Right renal pelvis (tissue), 4 donors: Measurements from ENCODE around the gene PRKN. TPM values are rescaled to one million over a fixed set of nuclear protein-coding genes. Genes with fewer than 3 reads are reported as not detected.

ENCODE experiments used
- DNase-seq, 4 donors: peaks; one replicate each; pipeline ENCODE4 v3.0.0-alpha.2; 2013; ENCODE audit warnings: low read depth in 4 of 4, low spot score in 3 of 4, missing footprints in 1 of 4
- polyA plus RNA-seq, 4 donors: library from polyadenylated mRNA; unstranded; fragments of 120-200 nt; gene quantifications; one replicate each; pipeline ENCODE4 v1.2.1, GENCODE V29; 2013; ENCODE audit not compliant: insufficient read length in 4 of 4

Gene PRKN
- polyA plus RNA-seq, 4 donors = 8.7 to 12.4 (median 10.8) TPM

DNA sequence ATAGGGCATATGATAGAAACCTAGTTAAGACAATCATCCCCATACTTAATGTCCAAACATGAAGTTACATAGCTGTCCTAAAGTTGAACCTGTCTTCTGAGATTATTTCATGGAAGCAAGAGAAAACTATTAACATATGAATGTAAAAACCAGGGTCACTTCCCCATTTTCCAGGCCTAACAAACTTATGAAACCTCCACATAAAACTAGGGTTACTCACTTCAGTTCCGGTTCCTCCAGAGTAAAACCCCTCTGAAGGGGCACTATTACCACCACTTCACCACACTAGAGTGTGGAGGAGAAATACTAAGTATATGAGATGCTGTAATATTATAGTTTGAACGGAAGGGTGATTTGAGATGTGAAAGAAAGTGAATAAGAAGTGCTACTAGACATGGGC lies 14.9 kb downstream of the PRKN start:
- DNase-seq = no peak

DNA sequence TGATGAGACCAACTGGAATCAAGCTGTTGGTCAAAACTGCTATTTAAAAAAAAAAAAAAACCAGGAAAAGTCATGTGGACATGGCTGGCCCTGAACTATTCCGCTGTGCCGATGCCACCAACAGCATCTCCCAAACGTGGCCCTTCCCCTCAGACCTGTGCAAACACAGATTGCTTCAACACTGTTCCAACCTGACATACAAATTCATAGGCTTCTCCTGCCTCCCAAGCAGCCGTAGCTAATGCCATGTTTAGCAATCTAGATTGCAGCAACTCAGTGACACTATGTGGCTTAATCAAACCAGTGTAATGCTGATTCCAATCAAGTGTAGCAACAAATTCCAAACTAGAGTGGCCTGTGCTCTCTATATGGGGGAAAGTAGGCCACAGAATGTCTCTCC lies 16.2 kb downstream of the PRKN start:
- no peak for DNase-seq

DNA sequence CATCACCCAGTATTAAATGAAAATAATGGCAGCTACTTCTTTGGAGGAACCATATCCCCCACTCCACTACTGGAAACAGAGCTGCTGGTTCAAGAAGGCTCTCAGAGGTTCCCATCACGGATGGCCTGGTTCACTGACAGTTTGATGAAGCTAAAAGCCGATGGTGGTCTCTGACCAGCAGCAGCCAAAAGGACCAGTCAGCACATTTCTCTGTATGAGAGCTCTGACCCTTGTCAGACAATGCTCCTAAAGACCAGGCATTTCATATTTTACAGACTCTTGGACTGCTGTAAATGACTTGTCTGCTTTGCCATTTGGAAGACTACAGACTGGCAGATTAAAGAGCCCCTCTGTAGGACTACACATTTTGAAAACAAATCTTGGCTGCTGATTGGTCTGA lies 16.6 kb downstream of the PRKN start:
- DNase-seq = no peak

DNA sequence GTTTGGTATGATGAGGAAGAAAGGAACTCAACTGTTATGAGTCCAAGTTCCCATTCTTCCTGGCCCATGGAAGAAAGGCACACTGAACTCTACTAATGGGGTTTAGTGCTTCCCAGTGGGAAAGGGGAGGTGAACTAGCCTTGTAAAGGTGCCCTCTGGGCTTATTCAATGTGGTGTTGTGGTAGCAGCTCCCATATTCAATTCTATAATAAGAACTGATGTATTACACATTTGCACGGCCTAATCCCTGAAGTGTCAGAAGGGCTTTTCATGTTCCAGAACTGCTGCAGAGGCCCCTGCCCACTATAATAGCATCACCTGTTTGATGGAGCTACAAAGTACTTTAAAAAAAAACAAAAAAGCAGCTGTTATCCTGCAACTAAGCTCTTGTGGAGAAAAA lies 17.1 kb downstream of the PRKN start:
- no peak for DNase-seq

DNA sequence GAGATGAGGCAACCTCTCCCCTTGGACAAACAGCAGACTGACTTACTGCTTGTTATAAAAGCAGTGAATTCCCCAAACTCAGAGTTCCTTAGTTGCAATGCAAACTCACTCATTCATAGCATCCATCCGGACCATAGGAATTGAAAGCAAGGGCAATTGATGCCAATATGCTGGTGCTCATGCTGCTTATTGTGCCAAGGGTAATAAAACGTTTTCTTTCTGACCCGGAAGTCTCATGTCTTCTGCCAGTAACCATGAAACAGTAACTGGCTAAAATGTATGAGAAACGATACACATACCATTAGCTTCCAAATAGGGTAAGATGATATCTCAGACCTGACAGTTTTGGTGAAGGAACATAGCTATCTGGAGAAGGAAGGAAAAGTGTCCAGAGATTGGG lies 18.1 kb downstream of the PRKN start:
- DNase-seq = no peak

DNA sequence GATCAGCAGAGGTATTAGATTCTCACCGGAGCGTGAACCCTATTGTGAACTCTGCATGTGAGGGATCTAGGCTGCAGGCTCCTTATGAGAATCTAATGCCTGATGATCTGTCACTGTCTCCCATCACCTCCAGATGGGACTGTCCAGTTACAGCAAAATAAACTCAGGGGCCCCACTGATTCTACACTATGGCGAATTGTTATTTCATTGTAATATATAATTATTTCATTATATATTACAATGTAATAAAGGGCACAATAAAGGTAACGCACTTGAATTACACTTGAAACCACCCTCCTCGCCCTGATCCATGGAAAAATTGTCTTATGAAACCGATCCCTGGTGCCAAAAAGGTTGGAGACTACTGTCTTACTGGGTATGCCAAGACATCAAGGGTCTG lies 18.6 kb downstream of the PRKN start:
- no peak for DNase-seq

DNA sequence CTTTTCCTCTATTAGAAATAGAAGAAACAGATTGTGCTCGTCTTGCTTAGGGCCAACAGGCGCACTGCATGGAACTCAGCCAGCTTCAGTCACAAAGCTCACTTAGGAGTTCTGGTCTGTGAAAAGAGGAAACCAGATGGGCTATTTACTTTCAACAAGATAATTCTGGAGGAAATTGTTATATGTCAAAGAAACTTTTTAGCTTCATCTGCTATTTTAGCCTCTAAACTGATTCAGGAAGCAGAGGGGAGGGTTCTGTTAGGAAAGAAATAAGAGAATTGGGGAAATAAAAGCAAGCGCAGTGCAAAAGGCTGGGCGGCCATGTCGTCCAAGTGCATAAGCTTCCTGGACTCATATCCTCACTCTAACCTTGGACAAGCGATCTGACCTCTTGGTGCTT lies 21.3 kb downstream of the PRKN start:
- DNase-seq = peak in 3 of 4 donors; percentile 31 to 47 (median 38)

DNA sequence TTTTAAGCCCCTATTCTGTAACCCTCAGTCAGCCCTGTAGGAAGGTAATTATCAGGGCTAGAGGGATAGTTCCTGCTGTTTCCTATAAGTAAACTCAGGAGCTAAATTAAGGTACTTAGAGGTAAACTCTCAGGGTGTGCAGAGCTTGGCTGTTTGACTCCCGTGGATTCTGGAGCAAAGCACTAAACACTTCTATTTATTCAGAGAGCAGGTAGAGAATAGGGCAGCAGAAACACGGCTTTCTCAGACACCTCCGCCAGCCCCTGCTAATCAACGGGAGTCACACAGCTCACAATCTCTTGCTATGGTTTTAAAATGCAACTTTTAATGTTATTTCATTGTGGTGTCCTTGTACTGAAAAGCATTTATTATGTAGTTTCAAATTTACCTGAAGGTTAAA lies 21.8 kb downstream of the PRKN start:
- DNase-seq = no peak

DNA sequence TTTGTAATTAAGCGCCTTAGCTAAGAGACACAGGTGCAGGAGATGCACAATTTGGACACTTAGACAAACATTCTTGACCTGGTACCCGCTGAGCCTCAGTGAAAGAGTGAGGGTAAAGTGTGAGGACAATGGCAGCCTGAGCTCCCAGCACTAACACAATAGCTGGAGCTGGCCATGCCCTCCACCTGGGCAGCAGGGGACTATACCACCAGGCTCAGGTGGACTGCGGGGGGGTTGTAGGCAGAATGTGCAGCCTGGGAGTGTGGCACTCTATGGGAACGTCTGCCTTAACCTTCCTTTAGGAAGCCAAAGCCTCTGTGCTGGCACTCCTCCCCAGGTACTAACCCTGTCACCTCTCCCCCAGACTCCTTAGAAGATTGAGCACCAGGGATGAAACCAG lies 23.6 kb downstream of the PRKN start:
- no peak for DNase-seq

DNA sequence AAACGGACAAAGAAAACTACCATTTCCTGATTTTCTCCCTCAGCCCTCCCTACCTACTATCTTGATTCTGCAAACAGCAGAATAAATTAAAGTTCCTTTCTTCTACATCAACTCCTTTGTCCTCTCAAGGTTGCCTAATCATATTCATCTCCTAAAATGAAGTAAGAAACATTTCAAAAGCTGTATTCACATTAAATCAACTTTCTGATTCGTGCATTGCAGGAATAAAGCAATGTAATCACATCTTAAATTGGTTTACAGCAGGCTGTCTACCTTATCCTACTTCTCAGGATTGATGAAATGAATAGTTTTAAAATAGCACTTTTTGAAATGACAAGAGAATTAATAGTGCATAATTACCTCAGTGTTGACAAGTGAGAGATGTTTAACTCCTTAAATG lies 25.1 kb downstream of the PRKN start:
- DNase-seq = no peak

DNA sequence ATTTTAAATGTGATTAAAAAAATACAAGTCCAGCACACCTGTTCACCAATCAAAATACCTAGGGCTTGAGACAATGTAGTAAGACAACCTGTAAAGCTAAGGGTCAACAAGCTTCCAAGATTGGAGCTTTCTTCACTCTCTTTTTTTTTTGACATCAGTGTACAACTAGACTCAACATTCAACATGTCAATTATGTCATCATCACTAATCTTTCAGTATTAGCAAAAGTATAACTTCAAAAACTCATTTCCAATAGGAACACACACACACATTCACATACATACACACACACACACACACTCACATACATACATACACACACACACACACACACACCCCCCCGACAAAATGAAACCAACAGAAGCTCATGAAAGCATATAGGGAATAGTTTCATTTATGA lies 26.0 kb downstream of the PRKN start:
- no peak for DNase-seq

DNA sequence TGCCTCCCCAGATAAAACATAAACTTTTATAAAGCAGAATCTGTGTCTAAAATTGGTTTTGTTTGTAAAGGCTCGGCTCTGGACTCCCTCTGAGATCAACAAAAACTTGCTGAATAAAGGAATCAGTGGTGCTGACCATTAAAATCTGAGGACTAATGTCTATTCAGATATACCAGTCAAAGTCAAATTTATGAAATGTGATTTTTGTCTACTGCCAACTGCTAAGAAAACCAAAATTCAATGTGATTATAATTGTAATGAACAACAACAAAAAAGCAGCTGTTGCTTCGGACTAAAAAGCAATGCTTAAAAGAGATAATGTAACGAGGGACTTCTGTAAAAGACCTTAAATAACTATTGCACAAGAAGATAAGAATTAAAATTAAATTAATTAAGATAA lies 26.6 kb downstream of the PRKN start:
- no peak for DNase-seq

DNA sequence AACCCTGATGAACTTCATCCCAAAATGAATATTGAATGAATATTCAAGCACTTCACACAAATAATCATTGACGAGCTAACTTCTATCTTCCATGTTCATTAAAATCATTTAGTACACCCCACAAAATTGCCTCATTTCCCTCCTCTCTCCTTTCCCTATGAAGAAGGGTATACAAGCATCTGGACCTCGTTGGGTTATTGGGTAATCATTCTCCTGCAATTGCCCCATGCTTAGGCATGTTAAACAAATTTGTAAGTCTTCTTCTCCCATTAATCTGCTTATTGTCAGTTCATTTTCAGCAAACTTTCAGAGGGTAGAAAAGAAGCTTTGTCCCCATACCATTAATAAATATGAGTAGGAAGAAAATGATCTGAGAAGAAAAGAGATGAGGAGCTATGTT lies 27.6 kb downstream of the PRKN start:
- no peak for DNase-seq

DNA sequence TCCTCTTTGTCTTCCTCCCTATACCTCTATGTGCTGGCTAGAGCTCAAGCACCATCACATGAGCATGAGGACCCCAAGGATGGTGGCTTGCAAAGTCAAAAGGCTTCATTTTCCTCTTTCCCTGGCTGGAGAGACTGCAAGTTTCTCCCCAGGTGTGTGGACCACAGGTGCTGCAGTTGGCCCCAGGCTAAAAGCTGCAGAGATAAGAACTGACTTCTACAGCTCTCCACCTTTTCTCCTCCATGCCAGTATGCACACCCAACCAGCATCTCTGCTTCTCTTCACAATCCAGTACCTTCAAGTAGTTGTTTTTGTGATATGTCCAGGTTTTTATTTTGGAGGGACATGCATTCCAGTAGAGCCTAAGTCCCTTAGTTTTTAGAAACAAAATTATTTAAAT lies 29.1 kb downstream of the PRKN start:
- no peak for DNase-seq

DNA sequence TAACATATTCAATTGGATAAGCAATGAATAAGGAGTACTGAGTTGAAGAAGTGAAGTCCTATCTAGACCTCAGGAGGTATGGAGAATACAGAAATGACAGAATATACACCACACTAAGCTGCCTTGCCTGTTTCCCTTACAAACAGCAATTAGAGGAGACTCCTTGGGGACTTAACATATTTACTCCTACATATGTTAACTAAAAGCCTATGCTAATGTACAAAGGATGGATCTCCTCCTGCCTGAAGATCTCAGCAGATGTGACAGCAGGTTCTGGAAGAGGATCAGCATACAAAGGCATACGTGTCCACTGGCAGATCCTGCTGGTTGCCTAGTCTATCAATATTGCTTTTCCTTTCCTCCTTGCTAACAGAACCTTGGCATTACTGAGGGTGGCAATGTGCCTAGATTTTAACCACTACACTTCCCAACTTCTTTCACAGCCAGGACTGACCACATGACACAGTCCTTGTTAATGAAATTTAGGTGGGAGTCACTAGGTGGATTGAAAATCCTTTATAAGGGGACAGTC lies 29.6 kb downstream of the PRKN start:
- no peak for DNase-seq

DNA sequence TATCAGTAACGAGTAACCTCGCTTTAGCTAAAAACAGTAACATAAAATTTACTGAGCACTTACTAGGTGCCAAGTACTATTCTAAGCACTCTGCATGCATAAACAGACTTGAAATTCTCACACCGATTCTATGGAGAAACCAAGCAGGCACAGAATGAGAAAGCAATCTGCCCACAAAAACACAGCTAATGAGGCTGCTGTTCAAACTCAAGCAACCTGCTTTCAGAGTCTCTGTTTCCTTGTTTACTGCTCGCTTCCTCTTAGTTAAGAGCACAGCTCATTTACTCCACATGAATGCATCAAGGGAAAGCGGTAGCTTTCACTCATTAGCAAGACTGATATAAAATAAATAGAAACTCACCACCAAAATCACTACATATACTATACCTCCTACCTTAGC lies 37.4 kb downstream of the PRKN start:
- no peak for DNase-seq

DNA sequence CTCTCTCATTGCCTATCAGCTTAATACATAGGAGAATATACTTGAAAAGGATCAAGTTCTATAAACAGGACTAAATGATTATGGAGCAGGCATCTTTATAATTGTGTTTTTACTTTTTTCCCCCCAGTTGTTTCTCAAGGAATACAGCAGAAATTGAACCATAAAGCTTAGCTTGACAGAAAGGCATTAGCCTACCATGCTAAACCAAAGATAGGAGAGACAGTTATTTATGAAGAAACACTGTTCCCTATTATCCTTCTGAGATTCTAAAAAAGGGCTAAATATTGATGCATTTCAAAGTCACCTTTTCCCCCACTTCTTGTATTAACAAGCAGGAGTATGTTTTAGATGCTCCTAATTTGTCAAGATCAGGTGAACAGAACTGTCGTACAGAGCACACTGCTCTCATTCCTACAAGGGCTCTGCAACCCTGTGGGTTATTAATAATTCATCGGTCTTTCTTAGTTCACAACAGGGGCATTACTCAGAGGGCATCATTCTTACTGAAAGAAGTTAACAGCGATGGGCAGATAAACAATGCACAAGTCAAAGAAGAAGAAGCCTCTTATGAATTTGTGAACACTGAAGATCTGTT lies 38.7 kb downstream of the PRKN start:
- DNase-seq = no peak

DNA sequence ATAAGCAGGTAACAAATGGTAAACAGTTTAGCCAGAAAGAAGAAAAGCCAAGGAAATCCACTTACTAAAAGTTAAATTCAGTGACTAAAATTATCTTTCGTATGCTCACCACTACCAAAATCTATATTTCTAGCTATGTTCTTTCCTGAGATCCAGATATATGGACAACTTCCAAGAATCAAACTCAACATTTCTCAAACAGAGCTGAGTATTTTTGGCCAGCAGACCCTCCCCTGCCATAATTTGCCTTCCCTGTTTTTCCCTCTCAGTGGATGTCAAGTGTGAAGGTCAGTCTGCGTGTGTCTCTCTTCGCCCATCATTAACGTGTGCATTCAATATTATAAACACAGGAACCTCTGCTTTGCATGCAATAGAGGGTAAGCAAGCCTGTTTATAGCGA lies 42.0 kb downstream of the PRKN start:
- DNase-seq = no peak

DNA sequence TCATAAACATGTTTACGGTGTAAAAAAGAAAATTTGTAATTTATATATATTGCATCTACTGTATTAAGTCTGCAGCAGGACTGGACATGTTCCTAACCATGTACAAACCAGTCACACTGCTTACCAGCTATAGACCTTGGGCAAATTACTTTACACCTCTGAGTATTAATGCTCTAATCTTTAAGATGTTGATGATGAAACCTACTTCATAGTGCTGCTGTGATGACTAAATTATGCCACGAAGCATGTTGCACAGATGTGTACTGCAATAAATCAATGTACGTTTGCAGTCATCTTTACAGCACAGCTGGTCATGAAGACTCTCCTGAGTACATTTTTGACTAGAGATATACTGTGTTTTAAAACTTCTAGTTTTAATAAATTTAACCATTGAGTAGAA lies 42.6 kb downstream of the PRKN start:
- DNase-seq = no peak

DNA sequence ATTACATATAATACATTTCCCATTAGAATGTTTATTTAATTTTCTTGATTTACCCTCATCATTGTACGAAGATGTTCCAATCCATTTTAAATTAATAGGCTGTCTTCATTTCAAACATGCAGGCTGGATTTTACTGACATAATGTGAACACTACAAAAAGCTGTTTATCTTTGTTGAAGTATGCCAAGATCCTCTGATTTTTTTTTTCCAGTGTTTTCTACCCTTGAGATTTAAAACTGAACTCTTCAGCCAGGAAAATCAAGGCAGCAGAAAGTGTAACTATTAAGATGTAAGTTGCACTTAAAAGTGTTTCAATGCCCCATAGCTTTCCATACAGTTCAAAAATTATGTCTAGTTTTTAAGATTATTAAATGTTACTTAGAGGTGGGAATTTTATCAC lies 43.5 kb downstream of the PRKN start:
- DNase-seq = no peak

DNA sequence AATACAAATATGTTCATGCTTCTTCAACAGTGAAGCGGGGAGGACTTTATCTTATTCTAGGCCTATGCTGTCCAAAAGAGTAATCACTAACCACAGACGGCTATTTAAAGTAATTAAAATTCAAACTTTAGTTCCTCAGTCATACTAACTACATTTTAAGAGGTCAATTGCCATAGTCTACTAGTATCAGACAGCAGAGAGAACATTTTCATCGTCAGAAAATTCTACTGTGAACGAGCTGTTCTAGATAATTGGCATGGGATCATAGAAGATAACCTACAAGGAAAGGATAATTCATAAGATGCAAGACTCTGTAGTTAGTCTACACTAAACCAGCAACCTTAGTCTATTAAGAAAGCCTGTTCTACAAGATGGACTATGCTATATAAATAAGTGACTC lies 44.4 kb downstream of the PRKN start:
- DNase-seq = no peak

DNA sequence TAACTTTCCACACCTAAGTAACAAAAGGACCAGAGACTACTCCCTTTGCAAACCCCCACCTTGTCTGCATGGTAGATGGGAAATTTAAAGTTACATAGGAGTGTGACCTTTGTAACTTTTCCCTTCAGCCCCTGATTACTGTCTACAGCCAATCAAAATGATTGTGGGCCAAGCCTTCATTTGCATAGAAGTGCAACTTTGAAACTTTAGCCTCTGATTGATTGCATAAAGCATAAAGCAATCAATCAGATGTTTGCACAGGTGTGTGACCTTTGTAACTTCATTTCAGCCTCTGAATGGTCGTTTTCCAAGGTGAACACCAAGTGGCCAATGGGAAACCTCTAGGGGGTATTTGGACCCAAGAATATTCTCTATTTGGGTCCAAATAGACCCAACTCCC lies 46.1 kb downstream of the PRKN start:
- DNase-seq = no peak

DNA sequence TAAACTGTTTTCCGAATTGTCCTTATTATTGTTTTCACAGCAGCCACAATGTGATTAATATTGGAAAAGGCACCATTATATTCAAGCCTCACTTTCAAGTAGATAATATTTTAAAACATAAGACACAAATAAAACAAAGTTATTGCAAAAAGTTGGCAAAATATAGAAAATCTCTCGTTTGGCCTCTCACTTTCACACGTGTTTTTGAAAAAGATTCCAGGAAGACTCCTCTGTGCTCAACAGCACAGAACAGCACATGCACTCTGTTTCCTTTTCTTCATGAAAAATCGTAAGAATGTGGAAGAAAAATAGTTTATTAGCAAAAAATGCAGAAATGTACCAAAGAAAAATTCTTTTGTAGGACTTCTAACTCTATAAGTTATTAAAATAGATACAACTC lies 46.7 kb downstream of the PRKN start:
- no peak for DNase-seq
